Kasumi-1 (cell line): Measurements from ENCODE around the gene PI3.
A peak's percentile ranks its signal among the peaks of the same experiment; 100 is the strongest.
"Not testable (repeated sequence)": the region's sequence is repeated elsewhere in the genome, so short reads cannot be mapped to it uniquely, and the experiment has no call there.

Experiments used
- DNase-seq, 2 experiments: peaks; one replicate each; lab custom pipeline; 2025; lab: John Stamatoyannopoulos, UW

The PI3 gene, protein sequence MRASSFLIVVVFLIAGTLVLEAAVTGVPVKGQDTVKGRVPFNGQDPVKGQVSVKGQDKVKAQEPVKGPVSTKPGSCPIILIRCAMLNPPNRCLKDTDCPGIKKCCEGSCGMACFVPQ

DNA sequence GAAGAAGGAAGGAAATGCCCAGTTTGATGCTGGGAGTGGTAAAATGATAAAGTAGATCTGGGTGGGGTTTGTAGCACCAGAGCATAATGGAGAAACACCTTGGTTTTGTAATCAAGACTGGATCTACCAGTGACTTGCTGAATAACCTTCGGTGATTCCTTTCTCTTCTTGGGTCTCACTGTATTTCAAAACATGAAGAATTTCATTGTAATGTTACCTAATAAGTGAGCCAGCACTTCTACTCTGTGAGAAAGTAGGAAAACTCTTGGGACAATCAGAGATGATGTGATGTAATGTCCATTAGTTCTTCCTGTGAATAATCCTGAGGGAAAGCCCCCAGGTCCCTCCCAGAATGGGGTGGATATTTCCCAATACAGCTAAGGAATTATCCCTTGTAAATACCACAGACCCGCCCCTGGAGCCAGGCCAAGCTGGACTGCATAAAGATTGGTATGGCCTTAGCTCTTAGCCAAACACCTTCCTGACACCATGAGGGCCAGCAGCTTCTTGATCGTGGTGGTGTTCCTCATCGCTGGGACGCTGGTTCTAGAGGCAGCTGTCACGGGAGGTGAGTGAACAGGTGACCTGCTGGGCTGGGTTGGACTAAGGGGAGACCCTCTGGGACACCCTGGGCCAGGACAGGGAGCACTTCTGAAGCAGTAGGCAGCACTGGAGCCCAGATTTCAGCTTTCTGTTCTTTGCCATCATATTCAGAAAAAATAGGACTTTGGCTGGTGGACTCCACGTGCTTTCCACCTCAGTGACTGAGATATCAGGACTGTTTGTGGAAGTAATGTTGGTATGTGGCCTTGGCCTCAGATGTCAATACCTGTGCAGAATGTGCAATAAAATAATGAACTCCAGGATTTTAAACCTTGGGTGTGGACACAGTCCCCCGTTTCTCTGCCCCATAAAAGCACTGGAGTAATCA, at the start of gene PI3:
Gene PI3, plus strand, starts transcription at position 469 of the 931 bp plus-strand sequence. Its CDS starts 21 bp downstream, at position 490.
- no peak for DNase-seq

DNA sequence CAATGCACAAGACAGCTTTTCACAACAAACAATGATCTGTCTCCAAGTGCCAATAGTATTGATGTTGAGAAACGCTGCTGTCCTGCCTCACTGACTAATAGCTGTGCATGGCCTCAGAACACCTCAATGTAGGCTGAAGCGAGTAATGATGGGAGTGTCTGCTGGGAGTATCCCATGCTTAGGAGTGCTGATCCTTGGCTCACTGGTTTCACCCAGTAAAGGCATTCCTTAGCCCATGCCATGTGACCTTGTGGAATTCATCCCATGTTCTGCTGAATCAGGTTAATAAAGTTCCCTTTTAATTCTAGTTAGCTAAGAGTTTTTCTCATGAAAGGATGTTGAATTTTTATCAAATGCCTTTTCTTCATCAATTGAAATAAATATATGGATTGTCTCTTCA, 46.6 kb upstream of the PI3 start:
- DNase-seq: no peak

DNA sequence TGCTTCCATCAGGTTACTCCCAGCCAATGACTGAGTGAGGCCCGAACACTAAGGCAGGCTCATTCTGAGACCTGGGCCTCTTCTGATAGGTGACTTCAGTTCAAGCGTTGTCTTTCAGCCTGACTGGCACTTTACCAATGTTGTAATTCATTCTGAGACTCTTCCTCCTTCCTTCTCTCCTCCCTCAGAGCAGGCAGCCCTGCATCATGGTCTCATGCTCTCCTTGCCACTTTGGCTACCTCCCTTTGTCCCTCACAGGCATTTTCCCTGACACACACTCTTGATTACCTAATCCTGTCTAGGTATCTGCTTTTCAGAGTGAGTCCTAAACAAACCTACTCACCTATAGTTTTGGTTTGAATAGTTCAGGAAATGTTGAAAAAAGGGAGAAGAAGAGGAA, 37.8 kb upstream of the PI3 start:
- DNase-seq: no peak

DNA sequence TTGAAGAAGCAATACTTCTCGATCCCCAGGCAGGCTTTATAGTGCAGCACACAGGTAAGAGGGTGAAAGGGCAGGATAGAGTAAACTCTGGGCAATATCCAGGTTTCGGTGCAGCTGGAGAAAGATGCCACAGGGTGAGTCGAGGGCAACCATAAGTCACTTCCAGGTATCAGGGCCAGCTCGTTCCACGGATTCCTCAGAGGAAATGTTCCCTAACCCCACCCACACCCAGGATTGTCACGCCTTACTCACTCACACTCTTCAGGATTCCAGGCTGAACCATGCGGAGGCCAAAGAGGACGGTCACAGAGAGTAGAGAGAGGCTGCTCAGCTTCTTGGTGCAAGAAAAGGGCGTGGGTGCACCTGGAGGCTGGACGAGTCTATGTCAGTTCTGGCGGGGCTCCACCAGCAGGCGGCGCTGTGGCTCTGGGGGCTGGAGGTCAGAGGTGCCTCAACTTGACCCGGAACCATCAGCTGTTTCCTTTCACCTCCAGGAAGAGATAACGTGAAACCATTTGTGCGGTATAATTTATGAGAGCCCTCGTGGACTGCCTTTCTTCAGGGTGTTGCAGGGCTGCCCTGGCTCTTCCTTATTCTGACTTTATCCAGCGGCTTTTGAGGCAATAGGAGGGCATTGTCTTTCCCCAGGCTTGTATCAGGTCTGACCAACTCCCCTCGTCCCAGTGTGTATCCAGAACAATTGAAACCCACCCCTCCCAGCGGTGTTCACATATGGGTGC, 36.0 kb upstream of the PI3 start:
- peak; percentile 3 to 26 for DNase-seq

DNA sequence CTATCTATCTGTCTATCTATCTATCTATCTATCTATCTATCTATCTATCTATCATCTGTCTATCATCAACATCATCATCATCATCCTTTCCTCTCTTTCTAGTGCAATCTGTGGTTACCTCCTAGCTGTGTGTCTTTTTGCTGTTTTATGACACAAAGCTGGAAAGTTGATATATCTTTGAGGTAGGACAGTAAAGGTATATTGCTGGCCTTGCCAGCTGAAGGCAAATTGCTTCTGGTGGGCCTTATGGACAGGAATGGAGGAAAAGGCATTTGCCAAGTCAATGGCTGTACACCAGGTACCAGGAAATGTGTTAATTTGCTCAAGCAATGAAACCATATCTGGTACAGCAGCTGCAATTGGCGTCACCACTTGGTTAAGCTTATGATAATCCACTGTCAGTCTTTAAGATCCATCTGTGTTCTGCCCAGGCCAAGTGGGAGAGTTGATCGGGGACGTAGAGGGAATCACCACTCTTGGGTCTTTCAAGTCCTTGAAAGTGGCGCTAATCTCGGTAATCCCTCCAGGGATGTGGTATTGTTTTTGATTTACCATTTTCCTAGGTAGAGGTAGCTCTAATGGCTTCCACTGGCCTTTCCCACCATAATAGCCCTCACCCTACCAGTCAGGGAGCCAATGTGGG, 34.8 kb upstream of the PI3 start:
- not testable (repeated sequence) for DNase-seq

DNA sequence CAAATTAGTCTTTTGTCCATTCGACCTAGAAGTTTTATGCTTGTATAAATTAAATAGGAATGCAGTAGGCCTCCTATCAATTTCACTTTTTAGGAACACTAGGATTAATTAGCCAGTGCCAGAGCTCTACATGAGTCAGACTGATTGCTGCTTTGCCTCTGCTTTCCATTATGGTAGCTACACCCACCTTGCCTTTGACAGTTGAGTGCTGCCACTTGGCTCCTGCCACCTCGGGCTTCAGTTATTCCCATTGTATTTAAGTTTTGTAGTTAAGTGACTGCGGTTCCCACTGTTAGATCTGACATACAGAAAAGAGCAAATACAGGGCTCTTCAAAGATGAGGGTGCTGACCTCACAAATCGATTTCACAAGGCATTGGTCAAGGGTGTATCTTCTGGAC, 33.9 kb upstream of the PI3 start:
- no peak for DNase-seq

DNA sequence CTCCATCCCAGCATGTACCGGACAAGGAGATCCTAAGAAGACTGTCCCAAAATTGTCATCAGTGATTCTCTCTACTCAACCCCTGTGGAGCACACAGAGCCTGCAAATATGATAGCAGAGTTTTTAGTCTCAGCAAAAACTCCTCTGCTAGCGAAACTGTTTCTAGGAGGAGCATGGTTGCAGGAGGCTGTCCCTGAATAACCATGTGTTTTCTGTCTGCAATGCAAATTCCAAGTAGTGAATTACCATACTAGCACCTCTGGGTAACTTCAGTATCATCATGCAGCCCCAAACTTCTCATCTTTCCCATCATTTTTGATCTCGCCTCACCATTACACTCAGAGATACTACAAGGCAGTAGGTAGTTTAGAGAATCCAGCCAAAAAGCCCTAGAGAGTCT, 25.6 kb upstream of the PI3 start:
- no peak for DNase-seq

DNA sequence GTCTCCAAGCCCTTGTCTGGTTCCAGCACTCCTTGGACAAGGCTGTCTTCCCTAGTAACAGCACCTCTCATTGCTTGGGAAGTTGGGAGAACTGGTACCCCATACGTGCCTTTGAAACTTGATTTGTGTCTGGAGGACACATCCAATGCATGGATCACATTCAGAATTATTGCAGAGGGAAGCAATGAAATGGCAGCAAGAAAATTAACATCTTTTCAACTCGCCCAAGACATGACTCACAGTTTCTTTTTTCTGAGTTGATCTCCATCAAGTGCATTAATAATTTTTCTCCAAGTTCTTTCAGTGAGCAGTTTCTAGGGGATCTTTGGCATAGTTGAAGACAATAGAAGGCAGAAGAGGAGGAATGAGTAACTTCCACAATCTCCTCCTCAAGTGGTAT, 22.3 kb upstream of the PI3 start:
- no peak for DNase-seq

DNA sequence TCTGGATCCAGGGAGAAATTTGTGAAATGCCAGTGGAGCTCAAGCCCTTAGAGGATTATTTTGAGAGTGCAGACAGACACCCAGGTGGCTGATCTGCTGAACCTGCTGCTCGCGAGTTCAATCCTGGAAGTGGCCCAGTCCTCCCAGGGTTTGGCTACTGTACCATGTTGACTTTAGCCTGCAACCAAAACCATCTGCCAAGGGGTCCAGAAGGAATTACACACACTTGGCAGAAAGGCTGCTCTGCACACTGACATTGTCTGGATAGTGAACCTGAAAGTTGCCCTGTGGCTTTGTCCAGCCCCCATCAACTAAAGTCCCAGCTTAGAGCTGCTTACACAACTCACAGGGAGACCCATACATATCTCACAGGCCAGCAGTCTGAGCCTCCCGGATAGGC, 21.6 kb upstream of the PI3 start:
- DNase-seq: no peak

DNA sequence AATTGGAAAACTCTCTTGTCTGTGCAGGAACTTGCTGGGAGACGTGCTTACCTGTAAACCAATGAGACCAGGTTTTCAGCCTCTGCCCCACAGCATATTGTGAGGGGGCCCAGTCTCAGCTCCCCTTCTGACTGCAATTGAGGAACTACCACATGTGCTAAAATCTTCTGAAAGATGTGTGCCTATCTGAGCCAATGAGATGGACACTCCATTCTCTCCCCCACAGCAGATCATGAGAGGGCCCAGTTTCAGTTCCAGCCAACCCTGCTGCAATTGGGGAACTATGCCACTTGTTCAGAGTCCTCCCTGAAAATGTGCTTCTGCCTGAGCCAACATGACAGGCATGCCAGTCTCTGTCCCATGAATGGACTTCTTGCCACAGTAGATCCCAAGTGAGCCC, 20.9 kb upstream of the PI3 start:
- DNase-seq: no peak

DNA sequence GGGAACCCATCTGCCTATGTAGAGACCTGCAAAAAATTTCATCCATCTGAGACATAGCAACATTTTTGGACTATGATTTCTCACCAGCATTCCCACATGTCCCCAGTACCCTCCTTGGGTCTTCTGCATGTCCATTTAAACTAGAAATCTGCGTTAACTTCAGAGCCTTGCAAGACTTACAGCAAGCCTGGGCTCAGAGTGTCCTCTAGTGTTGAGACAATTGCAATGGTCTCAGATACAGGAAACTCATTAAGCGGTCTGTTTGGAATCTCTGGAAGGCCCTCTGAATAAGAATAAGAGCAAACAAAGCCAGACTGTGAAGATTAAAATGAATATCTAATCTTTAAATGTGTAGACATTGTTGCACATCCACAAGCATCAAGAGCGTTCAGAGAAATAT, 20.5 kb upstream of the PI3 start:
- DNase-seq: no peak

DNA sequence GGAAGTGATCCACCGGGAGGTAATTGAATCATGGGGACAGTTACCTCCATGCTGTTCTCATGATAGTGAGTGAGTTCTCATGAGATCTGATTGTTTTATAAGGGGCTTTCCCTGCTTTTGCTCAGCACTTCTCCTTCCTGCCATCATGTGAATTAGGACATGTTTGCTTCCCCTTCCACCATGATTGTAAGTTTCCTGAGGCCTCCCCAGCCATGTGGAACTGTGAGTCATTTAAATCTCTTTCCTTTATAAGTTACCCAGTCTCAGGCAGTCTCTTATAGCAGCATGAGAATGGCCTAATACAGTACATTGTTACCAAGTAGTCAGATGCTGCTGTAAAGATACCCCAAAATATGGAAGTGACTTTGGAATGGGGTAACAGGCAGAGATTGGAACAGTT, 19.9 kb upstream of the PI3 start:
- DNase-seq: not testable (repeated sequence)

DNA sequence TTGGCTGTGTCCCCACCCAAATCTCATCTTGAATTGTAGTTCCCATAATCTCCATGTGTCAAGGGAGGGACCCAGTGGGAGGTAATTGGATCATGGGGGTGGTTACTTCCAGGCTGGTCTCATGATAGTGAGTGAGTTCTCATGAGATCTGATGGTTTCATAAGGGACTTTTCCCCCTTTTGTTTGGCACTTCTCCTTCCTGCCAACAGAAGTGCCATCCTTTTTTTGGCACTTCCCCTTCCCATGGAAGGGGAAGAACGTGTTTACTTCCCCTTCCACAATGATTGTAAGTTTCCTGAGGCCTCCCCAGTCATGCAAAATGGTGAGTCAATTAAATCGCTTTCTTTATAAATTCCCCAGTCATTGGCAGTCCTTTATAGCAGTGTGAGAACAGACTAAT, 18.0 kb upstream of the PI3 start:
- DNase-seq: no peak

DNA sequence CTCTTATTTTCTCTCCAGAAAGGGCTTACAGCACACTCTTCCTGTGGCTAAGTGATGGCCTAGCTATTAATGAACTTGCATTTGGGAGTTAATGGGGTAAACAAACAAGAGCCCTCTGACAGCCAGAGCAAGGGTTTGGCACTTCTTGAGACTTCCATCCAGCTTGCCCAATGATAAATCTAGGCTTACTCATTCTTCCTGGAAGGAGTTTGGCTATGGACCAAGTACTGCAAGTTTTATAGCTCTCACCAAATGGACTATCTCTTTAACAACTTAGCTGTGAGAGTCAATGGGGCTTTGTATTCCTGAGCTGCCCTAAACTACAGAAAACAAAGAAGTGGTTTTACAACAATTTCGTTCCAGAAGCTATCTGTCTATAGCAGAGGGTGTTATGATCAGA, 16.7 kb upstream of the PI3 start:
- DNase-seq: no peak

DNA sequence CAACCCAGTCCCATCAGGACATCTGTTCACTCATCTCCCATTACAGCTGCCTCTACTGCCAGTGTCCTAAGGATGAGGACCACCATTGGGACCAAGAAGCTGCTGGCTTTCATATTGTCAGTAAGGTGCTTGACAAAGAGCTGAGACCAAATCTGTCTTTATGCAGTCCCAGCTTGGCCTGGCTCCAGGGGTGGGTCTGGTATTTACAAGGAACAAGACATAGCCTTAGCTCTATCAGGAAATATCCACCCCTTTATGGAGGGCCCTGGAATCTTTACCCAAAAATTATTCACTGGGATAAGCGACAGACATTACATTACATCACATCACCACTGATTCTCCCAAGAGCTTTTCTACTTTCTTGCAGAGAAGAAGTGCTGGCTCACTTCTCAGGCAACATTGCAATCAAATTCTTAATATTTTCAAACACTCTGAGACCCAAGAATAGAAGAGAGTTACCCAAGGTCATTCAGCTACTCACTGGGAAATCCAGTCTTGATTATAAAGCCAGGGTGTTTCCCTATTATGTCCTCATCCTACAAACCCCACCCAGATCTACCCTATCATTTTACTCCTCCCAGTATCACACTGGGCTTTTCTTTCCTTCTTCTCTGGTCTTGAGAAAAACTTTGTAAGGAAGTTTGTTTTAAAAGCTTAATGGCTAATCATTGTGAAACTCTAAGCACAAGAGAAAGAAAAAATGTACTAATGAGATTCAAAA, 11.5 kb upstream of the PI3 start:
- no peak for DNase-seq

DNA sequence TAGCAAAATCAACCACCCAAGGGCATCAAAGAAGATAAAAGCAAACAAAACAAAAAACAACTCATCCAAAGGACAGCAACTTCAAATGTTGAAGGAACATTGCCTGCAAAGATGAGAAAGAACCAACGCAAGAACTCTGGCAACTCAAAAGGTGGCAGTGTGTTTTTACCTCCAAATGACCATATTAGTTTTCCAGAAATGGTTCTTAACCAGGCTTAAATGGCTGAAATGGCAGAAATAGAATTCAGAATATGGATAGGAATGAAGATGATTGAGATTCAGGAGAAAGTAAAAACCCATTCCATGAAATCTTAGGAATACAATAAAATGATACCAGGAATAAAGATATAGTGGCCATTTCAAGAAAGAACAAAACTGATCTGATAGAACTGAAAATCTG, 9.8 kb upstream of the PI3 start:
- no peak for DNase-seq

DNA sequence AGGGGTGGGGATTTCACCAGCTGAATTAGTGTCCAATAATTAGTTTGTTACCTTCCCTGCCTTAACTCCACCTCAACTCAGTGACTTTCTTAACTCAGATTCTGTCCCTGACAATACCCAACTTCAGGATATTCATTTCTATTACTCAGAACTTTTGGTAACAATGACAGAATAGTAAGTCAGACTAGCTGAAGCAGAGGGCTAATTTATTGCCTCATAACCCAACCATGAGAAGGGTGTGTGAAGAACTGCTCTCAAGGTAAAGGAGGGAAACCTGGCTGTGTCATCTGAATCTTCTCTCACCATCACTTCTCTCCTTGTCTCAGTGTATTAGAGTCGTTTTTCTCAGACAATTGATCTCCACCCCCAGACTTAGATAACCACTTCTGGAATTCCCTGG, 1.2 kb upstream of the PI3 start:
- DNase-seq: no peak

DNA sequence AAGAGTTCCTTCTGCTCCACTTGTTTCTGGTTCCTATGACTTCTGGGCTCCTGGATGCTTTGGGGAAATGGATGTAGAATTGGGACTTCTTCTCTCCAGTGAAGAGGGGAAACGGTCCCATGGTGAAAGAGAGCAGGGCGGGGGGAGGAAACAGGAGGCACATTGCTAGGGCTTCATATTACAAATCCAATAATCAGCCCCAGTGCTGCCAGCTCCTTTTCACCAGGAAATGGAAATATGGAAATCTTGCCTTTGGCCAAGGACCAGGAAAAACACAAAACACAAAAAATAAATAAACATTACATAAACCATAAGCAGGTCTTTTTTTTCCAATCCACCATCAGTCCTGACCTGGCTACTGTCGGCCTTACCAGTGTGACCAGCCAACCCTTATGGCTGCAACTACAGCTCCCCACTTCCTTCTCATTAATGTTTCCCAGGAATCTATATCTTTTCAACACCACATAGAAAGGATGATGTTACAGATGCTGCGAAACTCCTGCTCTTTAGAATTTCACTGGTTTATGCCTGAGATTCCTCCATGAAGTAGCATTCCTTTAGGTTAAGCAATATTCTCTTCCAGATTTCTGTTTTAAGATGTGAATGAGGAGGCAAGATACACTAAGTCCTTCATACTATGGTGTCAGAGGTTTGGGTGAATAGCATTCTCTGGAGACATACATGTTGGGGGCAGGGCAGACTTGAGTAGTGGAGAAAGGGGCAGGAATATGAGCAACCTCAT, 2.0 kb downstream of the PI3 start:
- DNase-seq: no peak

DNA sequence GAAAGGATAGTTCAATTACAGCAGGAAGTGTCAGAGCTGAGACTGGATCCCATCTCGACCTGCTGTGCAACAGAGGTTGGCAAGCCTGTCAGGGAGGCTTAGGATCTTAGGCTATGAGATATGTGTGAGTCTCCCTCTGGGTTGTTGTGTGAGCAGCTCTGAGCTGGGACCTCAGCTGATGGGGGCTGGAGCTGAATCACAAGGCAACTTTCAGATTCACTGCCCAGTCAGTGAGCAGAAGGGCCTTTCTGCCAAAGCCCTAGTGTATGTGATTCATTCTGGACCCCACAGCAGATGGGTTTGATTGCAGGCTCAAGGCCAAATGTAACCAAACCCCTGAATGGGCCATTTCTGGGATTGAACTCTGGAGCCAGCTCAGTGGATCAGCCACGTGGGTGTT, 4.5 kb downstream of the PI3 start:
- no peak for DNase-seq

DNA sequence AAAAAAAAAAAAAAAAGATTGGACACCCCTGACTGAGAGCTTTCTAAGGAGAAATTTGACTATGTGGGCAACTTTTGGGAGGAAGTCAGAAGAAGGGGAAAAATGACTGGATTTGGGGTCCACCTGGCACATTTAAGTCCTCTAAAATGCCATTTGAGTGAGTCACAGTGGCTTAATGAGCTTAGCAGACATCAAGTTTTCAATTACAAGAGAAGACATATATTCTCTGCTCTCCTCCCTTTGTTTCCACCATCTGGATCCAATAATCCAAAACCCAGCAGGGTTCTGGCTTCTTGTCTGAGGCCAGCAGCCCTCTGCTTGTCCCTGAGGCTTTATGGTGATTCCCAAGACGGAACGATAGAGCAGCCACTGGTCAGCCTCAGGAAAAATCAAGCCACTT, 6.9 kb downstream of the PI3 start:
- no peak for DNase-seq

DNA sequence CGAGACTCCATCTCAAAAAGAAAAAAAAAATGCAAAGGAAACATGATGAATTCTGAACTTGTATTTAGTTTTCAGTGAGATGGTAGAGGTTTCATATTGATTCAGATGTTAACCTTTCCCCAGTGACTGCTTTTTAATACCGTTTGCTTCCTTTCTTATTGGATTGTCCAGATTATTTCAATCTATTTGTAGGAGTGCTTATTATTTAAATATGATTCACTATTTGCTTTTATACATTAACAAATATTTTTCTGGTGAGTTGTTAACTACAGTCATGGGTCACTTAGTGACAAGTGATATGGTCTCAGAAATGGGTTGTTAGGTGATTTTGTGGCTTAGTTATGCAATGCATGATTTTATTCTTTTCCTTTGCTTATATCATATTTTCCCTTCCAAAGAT, 8.4 kb downstream of the PI3 start:
- no peak for DNase-seq
